ENCODE data around the gene ATP13A5.

Gene ATP13A5

DNA sequence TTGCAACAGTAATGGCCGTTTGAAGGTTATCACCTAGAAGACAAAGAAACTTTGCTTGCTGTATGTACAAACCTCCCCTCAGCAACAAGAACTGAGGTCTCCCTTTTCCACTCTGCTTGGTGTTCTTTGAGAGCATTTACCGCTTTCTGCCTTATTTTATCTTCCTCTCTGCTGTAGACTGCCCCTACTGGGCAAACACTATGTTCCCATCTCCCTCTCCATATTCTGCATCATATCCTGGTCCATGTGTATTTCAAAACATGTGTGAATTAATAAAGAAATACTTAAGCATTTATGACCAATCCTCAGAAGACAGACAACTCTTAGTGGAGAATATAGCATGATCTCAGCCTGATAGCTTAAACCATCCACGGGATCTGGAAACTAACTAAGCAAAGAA is 64.4 kb downstream of the ATP13A5 start:
- ChIA-PET POLR2A (no interaction called here), CTCF (interaction anchor here (1.0 kb wide), 1 partner anchor 11 kb away, joined by 4 read pairs; no protein-coding TSS in a partner anchor)
- TF ChIP-seq, protein P1, sequence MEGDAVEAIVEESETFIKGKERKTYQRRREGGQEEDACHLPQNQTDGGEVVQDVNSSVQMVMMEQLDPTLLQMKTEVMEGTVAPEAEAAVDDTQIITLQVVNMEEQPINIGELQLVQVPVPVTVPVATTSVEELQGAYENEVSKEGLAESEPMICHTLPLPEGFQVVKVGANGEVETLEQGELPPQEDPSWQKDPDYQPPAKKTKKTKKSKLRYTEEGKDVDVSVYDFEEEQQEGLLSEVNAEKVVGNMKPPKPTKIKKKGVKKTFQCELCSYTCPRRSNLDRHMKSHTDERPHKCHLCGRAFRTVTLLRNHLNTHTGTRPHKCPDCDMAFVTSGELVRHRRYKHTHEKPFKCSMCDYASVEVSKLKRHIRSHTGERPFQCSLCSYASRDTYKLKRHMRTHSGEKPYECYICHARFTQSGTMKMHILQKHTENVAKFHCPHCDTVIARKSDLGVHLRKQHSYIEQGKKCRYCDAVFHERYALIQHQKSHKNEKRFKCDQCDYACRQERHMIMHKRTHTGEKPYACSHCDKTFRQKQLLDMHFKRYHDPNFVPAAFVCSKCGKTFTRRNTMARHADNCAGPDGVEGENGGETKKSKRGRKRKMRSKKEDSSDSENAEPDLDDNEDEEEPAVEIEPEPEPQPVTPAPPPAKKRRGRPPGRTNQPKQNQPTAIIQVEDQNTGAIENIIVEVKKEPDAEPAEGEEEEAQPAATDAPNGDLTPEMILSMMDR (IDR thresholded peaks at IDR 0.05; ENCODE audit: control extremely low read depth, extremely low read depth, low read depth, missing control alignments), result no peak
- no peak for DNase-seq (ENCODE audit: extremely low spot score)

DNA sequence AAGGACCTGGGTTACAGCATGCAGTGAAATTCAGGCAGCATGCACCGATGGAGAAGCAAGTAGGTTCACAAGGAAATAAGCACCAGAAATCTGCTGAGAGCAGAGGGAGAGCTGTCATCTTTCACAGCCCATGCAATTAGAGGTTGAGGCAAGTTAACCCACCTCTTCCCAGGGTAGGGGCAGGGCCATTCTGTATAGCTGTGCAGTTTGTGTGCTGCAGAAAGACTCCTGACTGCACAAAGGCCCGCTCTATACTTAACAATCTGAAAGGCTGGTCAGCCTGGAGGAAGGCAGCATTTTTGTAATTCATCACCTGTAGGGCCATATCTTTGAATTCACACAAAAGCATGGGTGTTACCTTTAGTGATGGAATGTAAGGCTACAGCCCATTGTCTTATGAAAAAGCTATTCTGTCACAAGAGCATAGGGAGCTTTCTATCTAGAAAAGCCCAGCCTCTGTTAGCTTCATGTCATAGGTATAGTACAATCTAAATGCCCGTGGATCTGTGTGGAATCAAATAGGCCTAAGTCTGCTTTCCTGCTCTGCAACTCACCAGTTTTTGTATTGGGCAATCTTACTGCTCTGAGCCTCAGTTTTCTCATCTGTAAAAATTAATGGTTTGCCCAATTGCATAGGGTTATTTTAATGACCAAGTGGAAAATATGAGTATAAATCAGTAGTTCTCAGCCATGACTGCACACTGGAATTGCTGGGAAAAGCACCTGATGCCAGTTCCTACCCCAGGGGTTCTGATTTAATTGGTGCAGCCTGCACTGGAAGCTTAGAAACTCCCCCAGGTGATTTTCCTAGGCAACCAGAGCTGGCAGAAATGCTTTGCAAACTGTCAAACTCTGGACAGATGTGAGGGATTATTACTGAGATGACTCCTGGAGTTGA is 65.2 kb downstream of the ATP13A5 start:
- CTCF ChIA-PET, result interaction anchor here (0.9 kb wide), 1 partner anchor 11 kb away, joined by 4 read pairs; no protein-coding TSS in a partner anchor

DNA sequence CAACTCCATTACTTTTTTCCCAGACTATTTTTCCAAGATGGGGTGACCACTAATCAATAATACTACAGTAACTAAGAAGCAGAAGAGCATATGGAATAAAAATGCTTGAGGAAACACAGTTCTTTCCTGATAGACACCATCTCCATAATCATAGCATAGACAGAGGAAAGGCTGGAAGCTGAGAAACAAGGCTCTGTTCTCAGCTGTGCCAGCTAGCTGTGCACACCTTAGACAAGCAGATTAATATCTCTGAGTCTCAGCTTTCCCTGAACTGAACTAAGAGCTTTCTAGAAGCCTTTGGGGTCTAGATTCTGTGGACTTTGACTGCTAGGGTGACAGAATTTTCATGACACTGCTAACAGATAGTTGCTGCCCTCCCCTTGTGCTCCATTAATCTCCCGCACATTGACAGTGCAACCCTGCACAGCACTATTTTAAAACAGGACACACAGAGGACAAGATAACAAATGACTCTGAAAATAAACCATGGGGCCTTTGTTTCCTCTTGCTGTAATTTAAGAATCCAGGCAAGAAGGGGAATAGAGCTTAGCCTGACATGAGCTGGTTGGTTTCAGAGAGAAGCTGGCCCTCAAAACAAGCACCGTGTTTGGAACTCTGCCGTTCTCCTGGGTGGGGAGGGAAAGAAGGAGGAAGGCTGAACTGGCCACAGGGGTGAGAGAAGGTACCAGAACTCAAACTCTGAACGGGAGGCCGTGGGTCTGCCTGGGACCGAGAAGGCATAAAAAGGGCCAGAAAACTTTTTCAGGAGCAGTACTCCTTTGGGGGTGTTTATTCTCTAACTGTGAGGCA is 67.4 kb downstream of the ATP13A5 start:
- TF ChIP-seq, protein P1 (IDR thresholded peaks at IDR 0.05; ENCODE audit: control extremely low read depth, extremely low read depth, low read depth, missing control alignments), result no peak
- CTCF ChIA-PET, result interaction anchor here (1.2 kb wide), 1 partner anchor 10 kb away, joined by 3 read pairs; no protein-coding TSS in a partner anchor
- no peak for DNase-seq (ENCODE audit: extremely low spot score)
- POLR2A ChIA-PET, result no interaction called here

More for the DNA sequence above, 65.2 kb downstream of the ATP13A5 start:
- TF ChIP-seq, protein P1 (IDR thresholded peaks at IDR 0.05; ENCODE audit: control extremely low read depth, extremely low read depth, low read depth, missing control alignments), result no peak
- DNase-seq (ENCODE audit: extremely low spot score), result no peak
- POLR2A ChIA-PET, result interaction anchor here (0.7 kb wide), 1 partner anchor 35 kb away, joined by 3 read pairs; no protein-coding TSS in a partner anchor

DNA sequence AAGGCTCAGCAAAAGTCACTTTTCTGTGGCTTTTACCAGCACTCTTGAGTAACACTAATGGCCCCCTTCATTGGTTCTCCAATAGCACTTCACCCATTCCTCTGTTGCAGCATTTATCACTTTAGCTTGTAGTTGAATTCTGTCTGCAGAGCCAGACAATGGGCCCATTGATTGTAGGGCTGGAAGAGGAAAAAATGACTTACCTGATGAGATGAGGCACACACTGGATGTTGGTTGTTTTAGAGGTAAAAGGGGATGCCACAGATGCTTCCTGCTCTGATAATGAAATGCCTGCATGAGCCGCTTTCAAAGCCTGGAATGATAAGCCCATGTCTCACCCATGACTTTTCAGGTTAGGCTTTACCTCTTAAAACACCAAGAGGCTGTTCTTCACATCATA is 73.2 kb downstream of the ATP13A5 start:
- TF ChIP-seq, protein P1 (IDR thresholded peaks at IDR 0.05; ENCODE audit: control extremely low read depth, extremely low read depth, low read depth, missing control alignments), result no peak
- no peak for DNase-seq (ENCODE audit: extremely low spot score)
- CTCF ChIA-PET, result no interaction called here
- POLR2A ChIA-PET, result no interaction called here

DNA sequence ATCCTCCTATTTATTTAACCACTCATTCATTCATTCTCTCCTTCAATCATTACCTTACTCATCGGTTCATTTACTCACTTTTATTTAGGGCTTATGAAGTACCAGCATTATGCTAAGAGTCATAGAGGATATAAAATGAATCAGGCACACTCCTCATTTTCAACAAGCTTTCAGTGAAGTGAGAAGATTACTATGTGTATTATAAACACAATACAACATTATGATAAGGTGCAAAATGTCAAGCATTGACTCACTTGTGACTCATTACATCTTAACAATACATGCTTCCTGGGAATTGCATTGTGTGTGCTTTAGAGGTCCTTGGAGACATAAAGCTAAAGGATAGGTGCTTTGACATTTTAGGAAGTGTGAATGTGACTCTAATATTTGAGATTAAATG is 77.1 kb downstream of the ATP13A5 start:
- ChIA-PET POLR2A (no interaction called here), CTCF (interaction anchor here (0.8 to 2.0 kb wide), 2 partner anchors 8 to 20 kb away, joined by 3 to 5 read pairs; no protein-coding TSS in a partner anchor)
- TF ChIP-seq, protein P1 (IDR thresholded peaks at IDR 0.05; ENCODE audit: control extremely low read depth, extremely low read depth, low read depth, missing control alignments), result no peak
- no peak for DNase-seq (ENCODE audit: extremely low spot score)

DNA sequence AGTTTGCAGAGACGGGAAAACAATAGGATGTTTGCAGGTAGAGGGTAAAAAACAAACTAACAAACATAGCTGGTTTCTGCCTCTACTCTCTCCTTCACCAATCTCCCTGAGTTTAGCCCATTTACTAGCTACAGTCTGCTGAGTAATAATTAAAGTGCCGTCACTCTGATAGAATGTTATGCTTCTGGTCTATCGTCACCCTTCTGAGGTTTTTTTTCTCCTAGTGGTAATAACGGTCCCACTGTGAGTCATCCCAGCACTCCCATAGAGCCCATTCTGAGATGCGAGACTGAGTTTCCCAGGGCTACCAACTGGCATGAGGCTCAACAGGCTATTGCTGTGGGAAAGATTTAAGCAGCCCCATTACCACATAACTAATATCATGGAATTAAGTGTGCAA is 81.1 kb downstream of the ATP13A5 start:
- POLR2A ChIA-PET, result no interaction called here
- CTCF ChIA-PET, result interaction anchor here (1.6 to 2.1 kb wide), 2 partner anchors 10 to 12 kb away, joined by 4 to 10 read pairs; no protein-coding TSS in a partner anchor
- TF ChIP-seq, protein P1 (IDR thresholded peaks at IDR 0.05; ENCODE audit: control extremely low read depth, extremely low read depth, low read depth, missing control alignments), result no peak
- DNase-seq (ENCODE audit: extremely low spot score), result no peak

All from GM10248 (cell line).